Measurements from ENCODE around the gene BOC.

BOC gene

GRCh38 chr3:113329757-113330156, 118.4 kb downstream of the BOC start:
- no peak overlapping the region for H3K4me3 ChIP-seq (ENCODE audit: low read depth, low read length)
- TF ChIP-seq, protein P1, sequence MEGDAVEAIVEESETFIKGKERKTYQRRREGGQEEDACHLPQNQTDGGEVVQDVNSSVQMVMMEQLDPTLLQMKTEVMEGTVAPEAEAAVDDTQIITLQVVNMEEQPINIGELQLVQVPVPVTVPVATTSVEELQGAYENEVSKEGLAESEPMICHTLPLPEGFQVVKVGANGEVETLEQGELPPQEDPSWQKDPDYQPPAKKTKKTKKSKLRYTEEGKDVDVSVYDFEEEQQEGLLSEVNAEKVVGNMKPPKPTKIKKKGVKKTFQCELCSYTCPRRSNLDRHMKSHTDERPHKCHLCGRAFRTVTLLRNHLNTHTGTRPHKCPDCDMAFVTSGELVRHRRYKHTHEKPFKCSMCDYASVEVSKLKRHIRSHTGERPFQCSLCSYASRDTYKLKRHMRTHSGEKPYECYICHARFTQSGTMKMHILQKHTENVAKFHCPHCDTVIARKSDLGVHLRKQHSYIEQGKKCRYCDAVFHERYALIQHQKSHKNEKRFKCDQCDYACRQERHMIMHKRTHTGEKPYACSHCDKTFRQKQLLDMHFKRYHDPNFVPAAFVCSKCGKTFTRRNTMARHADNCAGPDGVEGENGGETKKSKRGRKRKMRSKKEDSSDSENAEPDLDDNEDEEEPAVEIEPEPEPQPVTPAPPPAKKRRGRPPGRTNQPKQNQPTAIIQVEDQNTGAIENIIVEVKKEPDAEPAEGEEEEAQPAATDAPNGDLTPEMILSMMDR (IDR thresholded peaks at IDR 0.05; ENCODE audit: low read depth, low read length, missing control alignments) = no peak
- no peak for DNase-seq (ENCODE audit: low read depth)

DNA sequence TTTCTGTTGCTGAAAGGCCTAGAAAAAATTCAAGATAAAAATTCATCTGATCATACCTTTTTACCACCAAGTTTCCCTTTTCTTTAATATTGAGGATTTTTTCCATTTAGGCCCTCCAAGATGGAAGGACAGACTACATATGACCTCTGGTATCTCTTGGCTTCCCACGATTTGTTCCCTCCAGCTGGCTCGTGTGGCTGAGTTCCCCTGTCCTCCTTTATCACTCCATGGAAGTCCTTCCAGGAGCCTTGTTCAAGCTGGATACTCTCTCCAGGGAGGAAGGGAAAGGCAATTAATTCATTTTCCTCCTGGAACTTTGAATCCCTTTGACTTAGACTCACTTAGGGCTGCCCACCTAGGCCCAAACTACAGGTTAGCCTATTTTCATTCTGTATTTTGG, 119.4 kb downstream of the BOC start:
- H3K4me3 ChIP-seq (ENCODE audit: low read depth, low read length) = no peak overlapping the region
- no peak for DNase-seq (ENCODE audit: low read depth)
- TF ChIP-seq, protein P1 (IDR thresholded peaks at IDR 0.05; ENCODE audit: low read depth, low read length, missing control alignments) = no peak

GRCh38 chr3:113331187-113331586, 119.8 kb downstream of the BOC start:
- H3K4me3 ChIP-seq (ENCODE audit: low read depth, low read length) = no peak overlapping the region
- TF ChIP-seq, protein P1 (IDR thresholded peaks at IDR 0.05; ENCODE audit: low read depth, low read length, missing control alignments) = no peak
- DNase-seq (ENCODE audit: low read depth) = no peak

Measured in GM12864 (cell line).